ENCODE results near the gene IRX4.

Gene IRX4

GRCh38 chr5:1835431-1835830 is 47.3 kb downstream of the IRX4 start:
- no peak for DNase-seq

DNA sequence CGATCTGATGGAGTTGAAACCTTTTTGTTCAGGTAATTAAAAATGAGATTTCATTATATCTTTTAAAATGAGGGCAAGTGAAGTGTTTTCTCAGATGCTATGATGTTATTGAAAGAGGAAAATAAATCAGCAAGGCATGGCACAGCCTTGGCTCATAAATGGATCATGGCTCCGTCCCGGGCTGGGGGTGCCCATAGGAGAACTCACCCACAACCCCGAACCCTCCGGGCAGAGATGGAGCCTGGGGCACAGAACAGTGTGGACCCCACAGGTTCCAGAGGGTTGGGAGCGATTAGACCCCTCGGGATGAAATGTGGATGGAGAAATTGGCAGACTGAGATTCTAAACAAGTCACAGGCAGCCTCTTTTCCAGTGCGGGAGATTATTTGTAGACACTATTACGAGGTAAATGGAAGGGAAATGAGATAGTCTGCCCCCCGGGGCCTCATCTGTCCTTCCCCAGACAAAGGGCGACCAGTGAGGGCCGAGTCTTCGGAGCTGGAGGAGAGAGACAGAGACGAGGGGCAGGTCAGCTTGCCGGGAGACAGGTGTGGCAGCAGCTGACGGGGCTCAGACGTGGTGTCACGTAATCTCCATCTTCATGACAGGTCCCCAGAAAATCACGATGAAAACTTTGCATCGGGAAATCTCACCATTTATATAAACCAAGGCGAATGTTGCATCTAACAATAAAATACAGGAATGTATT is 47.9 kb downstream of the IRX4 start:
- no peak for DNase-seq

DNA sequence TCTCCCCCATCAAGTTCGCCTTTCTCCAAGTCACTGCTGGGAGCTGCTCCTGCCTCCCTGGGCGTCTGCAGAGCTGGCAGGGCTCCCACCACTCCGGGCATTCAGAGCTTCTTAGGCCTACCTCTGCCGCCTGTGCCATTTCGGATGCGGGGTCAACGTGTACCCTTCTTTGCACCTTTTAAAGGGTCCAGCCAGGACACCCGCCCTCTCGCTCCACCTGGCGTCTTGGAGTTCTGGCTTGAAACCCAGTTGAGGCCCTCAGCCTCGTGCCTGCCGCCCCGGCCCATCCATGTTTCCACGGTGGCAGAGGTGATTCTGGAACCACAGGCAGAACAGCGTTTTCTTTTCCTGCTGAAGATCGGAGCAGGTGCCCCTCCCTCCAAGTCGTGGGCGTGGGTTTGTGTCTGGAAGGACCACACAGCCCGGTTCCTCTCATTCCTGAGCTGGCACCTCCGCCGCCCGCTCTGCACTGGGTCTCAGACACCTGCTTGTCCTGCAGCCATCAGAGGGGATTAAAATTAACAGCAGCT is 48.6 kb downstream of the IRX4 start:
- DNase-seq: no peak

- DNase-seq: no peak
Measured at GRCh38 chr5:1833264-1834021, 49.3 kb downstream of the IRX4 start.

DNA sequence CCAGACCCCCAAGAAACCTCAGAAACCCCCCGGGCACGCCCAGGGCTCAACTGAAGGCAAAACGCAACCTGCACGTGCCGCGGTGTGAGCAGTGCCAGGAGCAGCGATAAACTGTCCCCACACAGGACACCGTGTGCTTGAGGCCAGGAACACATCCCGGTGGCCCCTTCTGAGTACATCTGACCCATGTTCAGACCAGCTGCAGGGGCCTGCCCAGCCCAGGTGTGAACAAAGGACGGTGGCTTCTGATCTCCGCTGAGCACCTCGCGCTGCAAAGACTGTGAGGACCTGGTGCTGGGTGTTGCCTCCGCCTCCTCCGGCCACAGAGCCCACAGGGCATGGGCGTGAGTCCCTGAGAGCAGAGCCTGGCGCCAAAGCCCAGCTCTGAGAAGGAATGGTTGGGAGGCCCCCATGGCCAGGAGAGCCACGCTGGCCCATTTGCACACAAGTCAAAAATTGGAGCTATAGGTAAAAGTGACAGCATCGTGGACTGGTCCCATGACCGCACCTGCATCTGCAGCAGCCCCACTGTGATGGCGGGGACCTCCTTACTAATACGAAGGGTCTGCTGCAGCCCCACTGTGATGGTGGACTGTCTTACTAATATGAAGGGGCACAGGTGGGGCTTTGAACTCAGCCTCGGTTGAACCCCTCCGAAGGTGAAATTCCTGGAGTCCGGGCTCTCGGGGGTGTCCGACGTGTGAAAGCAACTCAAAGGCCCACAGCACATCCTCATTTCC is 50.0 kb downstream of the IRX4 start:
- no peak for DNase-seq

GRCh38 chr5:1831677-1832313 is 50.9 kb downstream of the IRX4 start:
- no peak for DNase-seq

- no peak for DNase-seq
Measured at GRCh38 chr5:1831257-1831656, 51.5 kb downstream of the IRX4 start.

GRCh38 chr5:1830571-1831228 is 52.0 kb downstream of the IRX4 start:
- DNase-seq: no peak

DNA sequence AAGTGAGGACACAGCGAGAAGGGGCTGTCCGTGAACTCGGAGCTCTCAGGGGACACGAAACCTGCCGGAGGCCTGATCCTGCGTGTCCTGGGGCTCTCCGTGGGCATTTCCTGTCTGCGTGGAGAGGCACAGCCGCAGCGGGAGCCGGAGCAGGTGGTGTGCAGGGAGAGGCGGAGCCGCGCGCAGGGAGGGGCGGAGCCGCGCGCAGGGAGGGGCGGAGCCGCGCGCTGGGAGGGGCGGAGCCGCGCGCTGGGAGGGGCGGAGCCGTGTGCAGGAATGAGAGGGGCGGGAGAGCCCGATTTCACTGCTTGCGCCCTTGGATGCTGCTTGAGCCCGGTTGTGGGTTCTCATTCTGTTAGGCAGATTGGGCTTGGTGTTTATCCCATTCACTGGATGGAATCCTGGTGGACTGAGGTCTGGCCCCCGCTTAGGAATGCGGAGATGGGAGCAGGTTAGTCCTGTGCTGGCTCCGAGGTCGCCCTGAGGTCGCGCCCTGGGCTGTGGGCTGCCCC is 54.8 kb downstream of the IRX4 start:
- DNase-seq: no peak
